ENCODE data around the gene RHOB.

The RHOB gene

GRCh38 chr2:20478961-20479360 is 32.1 kb downstream of the RHOB start:
- TF ChIP-seq, protein P1, sequence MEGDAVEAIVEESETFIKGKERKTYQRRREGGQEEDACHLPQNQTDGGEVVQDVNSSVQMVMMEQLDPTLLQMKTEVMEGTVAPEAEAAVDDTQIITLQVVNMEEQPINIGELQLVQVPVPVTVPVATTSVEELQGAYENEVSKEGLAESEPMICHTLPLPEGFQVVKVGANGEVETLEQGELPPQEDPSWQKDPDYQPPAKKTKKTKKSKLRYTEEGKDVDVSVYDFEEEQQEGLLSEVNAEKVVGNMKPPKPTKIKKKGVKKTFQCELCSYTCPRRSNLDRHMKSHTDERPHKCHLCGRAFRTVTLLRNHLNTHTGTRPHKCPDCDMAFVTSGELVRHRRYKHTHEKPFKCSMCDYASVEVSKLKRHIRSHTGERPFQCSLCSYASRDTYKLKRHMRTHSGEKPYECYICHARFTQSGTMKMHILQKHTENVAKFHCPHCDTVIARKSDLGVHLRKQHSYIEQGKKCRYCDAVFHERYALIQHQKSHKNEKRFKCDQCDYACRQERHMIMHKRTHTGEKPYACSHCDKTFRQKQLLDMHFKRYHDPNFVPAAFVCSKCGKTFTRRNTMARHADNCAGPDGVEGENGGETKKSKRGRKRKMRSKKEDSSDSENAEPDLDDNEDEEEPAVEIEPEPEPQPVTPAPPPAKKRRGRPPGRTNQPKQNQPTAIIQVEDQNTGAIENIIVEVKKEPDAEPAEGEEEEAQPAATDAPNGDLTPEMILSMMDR (conservative IDR thresholded peaks at IDR 0.05; ENCODE audit: low read depth) = no peak
- ChIA-PET CTCF (interaction anchor here (1.0 kb wide), 1 partner anchor 32 kb away, joined by 3 read pairs; the partner anchor contains the start of gene RHOB), POLR2A (ENCODE audit: low non-redundant PET) (no interaction called here)

GRCh38 chr2:20479835-20480234 is 33.0 kb downstream of the RHOB start:
- H3K27ac ChIP-seq = no peak overlapping the region
- ChIA-PET POLR2A (ENCODE audit: low non-redundant PET) (interaction anchor here (0.5 kb wide), 1 partner anchor 587 kb away, joined by 3 read pairs; no protein-coding TSS in a partner anchor), CTCF (interaction anchor here (1.0 kb wide), 1 partner anchor 33 kb away, joined by 3 read pairs; the partner anchor contains the start of gene RHOB)
- TF ChIP-seq, protein P1 (conservative IDR thresholded peaks at IDR 0.05; ENCODE audit: low read depth) = no peak
- DNase-seq (ENCODE audit: low spot score) = no peak

More at GRCh38 chr2:20478961-20479360, 32.1 kb downstream of the RHOB start:
- DNase-seq (ENCODE audit: low spot score) = no peak
- no peak overlapping the region for H3K27ac ChIP-seq

DNA sequence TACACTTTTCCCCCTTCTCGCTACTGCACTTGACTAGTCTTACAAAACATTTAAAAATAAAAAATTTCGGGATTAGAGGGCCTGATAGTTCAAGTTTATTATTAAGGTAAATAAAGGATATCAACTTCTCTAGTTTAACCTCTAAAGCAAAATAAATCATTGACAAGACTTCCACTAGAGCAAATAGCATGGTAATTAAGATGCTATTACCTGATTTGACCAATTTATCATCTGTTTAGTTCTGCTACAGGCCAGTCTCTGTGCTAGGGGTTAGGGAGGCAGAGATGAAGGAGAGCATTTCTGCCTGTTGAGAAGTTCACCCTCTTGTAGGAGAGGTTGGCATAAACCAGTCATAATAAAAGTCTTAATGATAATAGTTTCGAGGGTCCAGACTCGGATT is 34.0 kb downstream of the RHOB start:
- CTCF ChIA-PET = no interaction called here
- POLR2A ChIA-PET (ENCODE audit: low non-redundant PET) = no interaction called here
- TF ChIP-seq, protein P1 (conservative IDR thresholded peaks at IDR 0.05; ENCODE audit: low read depth) = no peak
- no peak overlapping the region for H3K27ac ChIP-seq
- no peak for DNase-seq (ENCODE audit: low spot score)

DNA sequence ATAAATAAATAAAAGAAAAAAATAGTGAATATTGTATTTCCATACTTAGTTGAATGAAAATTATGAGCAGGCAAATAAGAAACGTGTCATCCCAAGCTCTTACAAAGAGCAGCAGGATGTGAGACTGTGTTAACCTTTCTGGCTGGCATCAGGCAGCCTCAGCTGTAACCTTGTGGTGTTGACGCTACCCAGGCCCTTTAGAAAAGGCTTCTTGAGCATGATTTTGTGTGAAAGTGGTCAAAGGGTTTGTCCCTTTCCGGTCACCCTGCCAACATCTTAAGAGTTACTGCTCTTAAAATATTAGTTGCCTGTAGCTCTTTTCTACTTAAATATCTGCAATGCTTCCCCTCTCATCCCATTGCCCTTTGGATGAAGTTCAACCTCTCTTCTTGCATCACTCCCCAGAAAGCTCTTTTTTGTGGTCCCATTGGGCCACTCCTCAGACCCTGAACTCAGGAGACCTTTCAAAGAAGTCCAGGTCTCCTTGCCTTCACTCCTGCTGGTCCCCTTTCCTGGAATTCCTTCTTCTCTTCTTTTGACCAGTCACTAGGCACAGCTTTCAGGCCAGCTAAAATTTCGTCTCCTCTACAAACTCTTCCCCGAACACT is 35.0 kb downstream of the RHOB start:
- ChIA-PET CTCF (interaction anchor here (0.7 to 1.1 kb wide), 2 partner anchors 12 to 160 kb away, joined by 3 to 6 read pairs; no protein-coding TSS in a partner anchor), POLR2A (ENCODE audit: low non-redundant PET) (no interaction called here)
- DNase-seq (ENCODE audit: low spot score) = no peak
- no peak overlapping the region for H3K27ac ChIP-seq
- TF ChIP-seq, protein P1 (conservative IDR thresholded peaks at IDR 0.05; ENCODE audit: low read depth) = no peak

DNA sequence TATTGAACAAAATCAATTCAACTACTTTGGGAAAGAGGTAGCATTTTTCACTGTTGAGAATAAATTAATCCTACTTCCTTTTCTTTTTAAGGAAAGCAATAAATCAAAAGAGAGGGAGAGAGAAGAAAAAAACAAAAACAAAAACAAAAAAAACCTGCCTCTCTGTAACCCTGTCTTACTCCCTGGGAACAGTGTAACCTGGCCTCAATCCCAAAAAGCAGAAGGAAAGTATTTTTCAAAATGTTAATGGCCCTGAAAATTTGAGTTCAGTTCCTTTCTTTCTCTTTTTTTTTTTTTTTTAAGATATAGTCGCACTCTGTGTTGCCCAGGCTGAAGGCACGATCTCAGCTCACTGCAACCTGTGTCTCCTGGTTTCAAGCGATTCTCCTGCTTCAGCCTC is 35.9 kb downstream of the RHOB start:
- POLR2A ChIA-PET (ENCODE audit: low non-redundant PET) = no interaction called here
- no peak for DNase-seq (ENCODE audit: low spot score)
- CTCF ChIA-PET = interaction anchor here (0.6 to 0.7 kb wide), 2 partner anchors 14 to 159 kb away, joined by 4 to 6 read pairs; no protein-coding TSS in a partner anchor
- TF ChIP-seq, protein P1 (conservative IDR thresholded peaks at IDR 0.05; ENCODE audit: low read depth) = no peak
- peak overlapping the region; percentile 73 for H3K27ac ChIP-seq

DNA sequence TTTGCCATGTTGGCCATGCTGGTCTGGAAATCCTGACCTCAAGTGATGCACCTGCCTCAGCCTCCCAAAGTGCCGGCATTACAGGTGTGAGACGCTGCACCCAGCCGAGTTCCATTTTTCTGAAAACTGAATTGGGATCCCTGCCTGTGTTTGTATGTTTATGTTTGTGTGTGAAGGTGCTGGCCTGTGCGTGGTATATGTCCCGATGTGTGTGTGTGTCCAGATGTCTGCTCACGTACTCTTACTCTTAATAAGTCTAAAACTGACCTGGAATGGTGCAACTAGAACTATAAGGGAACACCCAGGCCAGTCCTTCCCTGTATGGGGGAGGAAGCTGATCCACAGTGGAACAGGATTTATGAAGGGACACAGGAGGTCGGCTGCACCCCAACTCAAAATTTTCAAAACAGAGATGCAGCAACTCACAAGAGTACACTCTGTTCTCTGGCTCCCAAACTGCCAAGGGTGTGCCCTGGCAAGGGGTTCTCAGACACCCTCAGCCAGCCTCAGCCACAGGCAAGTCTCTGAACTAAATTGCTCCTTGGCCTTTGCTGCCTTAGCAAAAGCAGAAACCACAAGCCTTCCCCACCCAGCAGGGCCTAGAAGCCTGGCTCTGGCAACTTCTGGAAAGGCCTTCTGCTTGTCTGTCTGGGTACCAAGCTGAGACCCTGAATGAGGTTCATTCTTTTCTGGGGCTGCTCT is 36.5 kb downstream of the RHOB start:
- DNase-seq (ENCODE audit: low spot score) = no peak
- ChIA-PET CTCF (interaction anchor here (0.6 kb wide), 1 partner anchor 14 kb away, joined by 4 read pairs; no protein-coding TSS in a partner anchor), POLR2A (ENCODE audit: low non-redundant PET) (no interaction called here)
- peak overlapping the region; percentile 73 for H3K27ac ChIP-seq
- TF ChIP-seq, protein P1 (conservative IDR thresholded peaks at IDR 0.05; ENCODE audit: low read depth) = no peak
